Measurements from ENCODE around the gene ADAM11. TPM values are rescaled to one million over a fixed set of nuclear protein-coding genes. Genes with fewer than 3 reads are reported as not detected.
"Not testable (repeated sequence)": the region's sequence is repeated elsewhere in the genome, so short reads cannot be mapped to it uniquely, and the experiment has no call there.

ADAM11 gene
- total and polyA plus RNA-seq, 3 experiments from 2014 or later: 0.35 to 0.71 TPM; not detected in 1

- Histone ChIP-seq H3K27me3 (ENCODE audit: insufficient read depth, low read length, poor library complexity, severe bottlenecking) (no peaks in the 10 kb centered on the region), H3K27ac (ENCODE audit: low read depth, low read length) (no peak overlapping the region), H3K9me3 (ENCODE audit: low read length) (no peaks in the 10 kb centered on the region), H3K4me1 (ENCODE audit: insufficient read depth, low read length) (no peaks in the 10 kb centered on the region), H3K4me3 (ENCODE audit: low read length) (no peak overlapping the region), H3K36me3 (ENCODE audit: insufficient read depth, low read length) (no peaks in the 10 kb centered on the region)
- Mint-ChIP-seq H3K27ac (peak overlapping the region in 1 of 8 donors; percentile 33), H3K4me1 (no peaks in the 10 kb centered on the region), H3K27me3 (peaks cover 4 to 10% of the 10 kb centered on the region in 2 donors), H3K36me3 (peaks cover 0 to 24% (median 0%) of the 10 kb centered on the region in 3 donors), H3K4me3 (no peak overlapping the region), H3K9me3 (no peaks in the 10 kb centered on the region)
- ChIA-PET CTCF (no interaction called here), POLR2A (no interaction called here)
- no peak for DNase-seq
Measured at GRCh38 chr17:44751806-44752205, 7.0 kb upstream of the ADAM11 start.

GRCh38 chr17:44752953-44753861 lies 5.6 kb upstream of the ADAM11 start:
- CTCF ChIA-PET: no interaction called here
- Histone ChIP-seq H3K27ac (ENCODE audit: low read depth, low read length) (no peak overlapping the region), H3K36me3 (ENCODE audit: insufficient read depth, low read length) (no peaks in the 10 kb centered on the region)

GRCh38 chr17:44754276-44754675 lies 4.5 kb upstream of the ADAM11 start:
- peaks cover 0 to 4% (median 2%) of the 10 kb centered on the region in 3 donors for H3K4me1 Mint-ChIP-seq
- no peak for DNase-seq
- CTCF ChIA-PET: no interaction called here
- no peak overlapping the region for H3K27ac Mint-ChIP-seq
- Histone ChIP-seq H3K27ac (ENCODE audit: low read depth, low read length) (no peak overlapping the region), H3K36me3 (ENCODE audit: insufficient read depth, low read length) (no peaks in the 10 kb centered on the region), H3K4me1 (ENCODE audit: insufficient read depth, low read length) (peaks cover under 1% of the 10 kb centered on the region), H3K27me3 (ENCODE audit: insufficient read depth, low read length, poor library complexity, severe bottlenecking) (peaks cover 5% of the 10 kb centered on the region), H3K9me3 (ENCODE audit: low read length) (no peaks in the 10 kb centered on the region), H3K4me3 (ENCODE audit: low read length) (no peak overlapping the region)
- H3K36me3 Mint-ChIP-seq: peaks cover 0 to 15% (median 0%) of the 10 kb centered on the region in 3 donors
- no peaks in the 10 kb centered on the region for H3K9me3 Mint-ChIP-seq
- POLR2A ChIA-PET: no interaction called here
- H3K4me3 Mint-ChIP-seq: no peak overlapping the region
- H3K27me3 Mint-ChIP-seq: peaks cover 20% of the 10 kb centered on the region in 2 donors

More at GRCh38 chr17:44752953-44753861, 5.6 kb upstream of the ADAM11 start:
- POLR2A ChIA-PET: no interaction called here
- H3K4me1 ChIP-seq (ENCODE audit: insufficient read depth, low read length): no peaks in the 10 kb centered on the region
- peaks cover 0 to 3% (median 2%) of the 10 kb centered on the region in 3 donors for H3K4me1 Mint-ChIP-seq
- no peak overlapping the region for H3K4me3 ChIP-seq (ENCODE audit: low read length)
- no peak for DNase-seq
- no peaks in the 10 kb centered on the region for H3K9me3 Mint-ChIP-seq
- H3K9me3 ChIP-seq (ENCODE audit: low read length): no peaks in the 10 kb centered on the region
- peaks cover 18 to 20% of the 10 kb centered on the region in 2 donors for H3K27me3 Mint-ChIP-seq
- no peak overlapping the region for H3K4me3 Mint-ChIP-seq
- no peak overlapping the region for H3K27ac Mint-ChIP-seq
- peaks cover 0 to 17% (median 0%) of the 10 kb centered on the region in 3 donors for H3K36me3 Mint-ChIP-seq
- peaks cover 5% of the 10 kb centered on the region for H3K27me3 ChIP-seq (ENCODE audit: insufficient read depth, low read length, poor library complexity, severe bottlenecking)

- DNase-seq; CTCF ChIA-PET; H3K4me3 ChIP-seq (ENCODE audit: low read length); H3K27ac Mint-ChIP-seq; H3K9me3 Mint-ChIP-seq; H3K4me3 Mint-ChIP-seq; H3K4me1 Mint-ChIP-seq; H3K36me3 ChIP-seq (ENCODE audit: insufficient read depth, low read length); H3K9me3 ChIP-seq (ENCODE audit: low read length); H3K4me1 ChIP-seq (ENCODE audit: insufficient read depth, low read length); H3K27ac ChIP-seq (ENCODE audit: low read depth, low read length): not testable (repeated sequence)
- POLR2A ChIA-PET: interaction anchor here (0.6 kb wide), 1 partner anchor 17 kb away, joined by 4 read pairs; no protein-coding TSS in a partner anchor
- H3K27me3 ChIP-seq (ENCODE audit: insufficient read depth, low read length, poor library complexity, severe bottlenecking): peaks cover 14% of the 10 kb centered on the region
- peaks cover 20 to 22% of the 10 kb centered on the region in 2 donors for H3K27me3 Mint-ChIP-seq
- peaks cover 0 to 12% (median 0%) of the 10 kb centered on the region in 3 donors for H3K36me3 Mint-ChIP-seq
Measured at GRCh38 chr17:44755180-44755579, 3.6 kb upstream of the ADAM11 start.

GRCh38 chr17:44757045-44757917 lies 1.5 kb upstream of the ADAM11 start:
- H3K36me3 ChIP-seq (ENCODE audit: insufficient read depth, low read length): no peaks in the 10 kb centered on the region
- Mint-ChIP-seq H3K27me3 (peaks cover 29 to 36% of the 10 kb centered on the region in 2 donors), H3K27ac (no peak overlapping the region), H3K4me1 (peaks cover 0 to 4% (median 2%) of the 10 kb centered on the region in 3 donors), H3K4me3 (peak overlapping the region in 6 of 7 donors; percentile 23 to 87 (median 66)), H3K36me3 (no peaks in the 10 kb centered on the region), H3K9me3 (no peaks in the 10 kb centered on the region)
- peaks cover 16% of the 10 kb centered on the region for H3K27me3 ChIP-seq (ENCODE audit: insufficient read depth, low read length, poor library complexity, severe bottlenecking)
- ChIA-PET POLR2A (no interaction called here), CTCF (no interaction called here)
- peaks cover 4% of the 10 kb centered on the region for H3K4me1 ChIP-seq (ENCODE audit: insufficient read depth, low read length)
- H3K4me3 ChIP-seq (ENCODE audit: low read length): no peak overlapping the region
- DNase-seq: no peak
- H3K27ac ChIP-seq (ENCODE audit: low read depth, low read length): no peak overlapping the region
- no peaks in the 10 kb centered on the region for H3K9me3 ChIP-seq (ENCODE audit: low read length)

- Mint-ChIP-seq H3K27ac (peak overlapping the region in 1 of 8 donors; percentile 93), H3K36me3 (no peaks in the 10 kb centered on the region), H3K4me1 (peaks cover 0 to 4% (median 2%) of the 10 kb centered on the region in 3 donors), H3K9me3 (no peaks in the 10 kb centered on the region), H3K27me3 (peaks cover 31 to 43% of the 10 kb centered on the region in 2 donors), H3K4me3 (peak overlapping the region; percentile 52 to 87 (median 70))
- H3K36me3 ChIP-seq (ENCODE audit: insufficient read depth, low read length): no peaks in the 10 kb centered on the region
- H3K9me3 ChIP-seq (ENCODE audit: low read length): no peaks in the 10 kb centered on the region
- ChIA-PET CTCF (no interaction called here), POLR2A (no interaction called here)
- peaks cover 4% of the 10 kb centered on the region for H3K4me1 ChIP-seq (ENCODE audit: insufficient read depth, low read length)
- no peak overlapping the region for H3K27ac ChIP-seq (ENCODE audit: low read depth, low read length)
- no peak overlapping the region for H3K4me3 ChIP-seq (ENCODE audit: low read length)
- H3K27me3 ChIP-seq (ENCODE audit: insufficient read depth, low read length, poor library complexity, severe bottlenecking): peaks cover 16% of the 10 kb centered on the region
- no peak for DNase-seq
Measured at GRCh38 chr17:44757918-44758413, 822 bp upstream of the ADAM11 start.

GRCh38 chr17:44759086-44759915 lies 513 bp downstream of the ADAM11 start:
- H3K9me3 Mint-ChIP-seq: no peaks in the 10 kb centered on the region
- ChIA-PET CTCF (no interaction called here), POLR2A (no interaction called here)
- no peaks in the 10 kb centered on the region for H3K36me3 Mint-ChIP-seq
- H3K4me1 Mint-ChIP-seq: peaks cover 0 to 4% (median 2%) of the 10 kb centered on the region in 3 donors
- H3K36me3 ChIP-seq (ENCODE audit: insufficient read depth, low read length): no peaks in the 10 kb centered on the region
- H3K27me3 ChIP-seq (ENCODE audit: insufficient read depth, low read length, poor library complexity, severe bottlenecking): peaks cover 16% of the 10 kb centered on the region
- H3K4me1 ChIP-seq (ENCODE audit: insufficient read depth, low read length): peaks cover 4% of the 10 kb centered on the region
- H3K27me3 Mint-ChIP-seq: peaks cover 27 to 42% of the 10 kb centered on the region in 2 donors
- no peak overlapping the region for H3K27ac ChIP-seq (ENCODE audit: low read depth, low read length)
- H3K4me3 ChIP-seq (ENCODE audit: low read length): no peak overlapping the region
- H3K27ac Mint-ChIP-seq: no peak overlapping the region
- H3K9me3 ChIP-seq (ENCODE audit: low read length): no peaks in the 10 kb centered on the region
- no peak for DNase-seq
- peak overlapping the region in 2 of 7 donors; percentile 49 to 72 for H3K4me3 Mint-ChIP-seq
